ENCODE data around the gene LRRC61. TPM values are rescaled to one million over a fixed set of nuclear protein-coding genes. Genes with fewer than 3 reads are reported as not detected.

The LRRC61 gene
- total and polyA plus RNA-seq, 2 of the 13 experiments (the other 11 are each of a cell fraction or from before 2014, with no cell fraction given), result 33.0 to 34.8 TPM

GRCh38 chr7:150383710-150384397 is 60.7 kb downstream of the LRRC61 start (continued):
- peak in 1 of 2 experiments; percentile 67; a peak in 1 of 4 replicates for TF ChIP-seq REST (IDR thresholded peaks at IDR 0.05; ENCODE audit: borderline replicate concordance in 1 of 2, low read depth in 1 of 2, low read length in 2 of 2)
- no peak for TF ChIP-seq GLMP (CRISPR knock-in tag; IDR thresholded peaks at IDR 0.05; ENCODE audit: borderline replicate concordance)
- peak; percentile 90 for TF ChIP-seq SKI (IDR thresholded peaks at IDR 0.05; ENCODE audit: partially characterized antibody)
- 0 out of 2 replicates have a peak, but pooled peaks have one; percentile 79 for TF ChIP-seq PCBP1 (IDR thresholded peaks at IDR 0.05; ENCODE audit: borderline replicate concordance, low read depth, low read length)
- no peak for TF ChIP-seq ATF1 (CRISPR knock-in tag; IDR thresholded peaks at IDR 0.05)
- TF ChIP-seq ZNF747 (CRISPR knock-in tag; IDR thresholded peaks at IDR 0.05; ENCODE audit: borderline replicate concordance), result 0 out of 2 replicates have a peak, but pooled peaks have one; percentile 60
- TF ChIP-seq KDM3A (CRISPR knock-in tag; IDR thresholded peaks at IDR 0.05; ENCODE audit: low read depth), result 0 out of 2 replicates have a peak, but pooled peaks have one; percentile 34
- peak; percentile 89 for TF ChIP-seq DR1 (CRISPR knock-in tag; IDR thresholded peaks at IDR 0.05)
- peak; percentile 91; the same call in 1 of the 2 replicates for TF ChIP-seq REPIN1 (CRISPR knock-in tag; IDR thresholded peaks at IDR 0.05; ENCODE audit: borderline replicate concordance, low read depth)
- 0 out of 2 replicates have a peak, but pooled peaks have one; percentile 39 for TF ChIP-seq ZNF546 (CRISPR knock-in tag; conservative IDR thresholded peaks at IDR 0.05)
- TF ChIP-seq ATF5 (CRISPR knock-in tag; IDR thresholded peaks at IDR 0.05; ENCODE audit: low read depth), result no peak
- peak; percentile 65; the same call in 1 of the 2 replicates for TF ChIP-seq RXRB (CRISPR knock-in tag; IDR thresholded peaks at IDR 0.05; ENCODE audit: borderline replicate concordance)
- 0 out of 2 replicates have a peak, but pooled peaks have one; percentile 34 for TF ChIP-seq THAP7 (CRISPR knock-in tag; IDR thresholded peaks at IDR 0.05)
- TF ChIP-seq CHD2 (IDR thresholded peaks at IDR 0.05; ENCODE audit: low read depth, low read length), result peak; percentile 48; the same call in 1 of the 2 replicates
- TF ChIP-seq KDM5A (IDR thresholded peaks at IDR 0.05; ENCODE audit: borderline replicate concordance, low read length), result no peak
- TF ChIP-seq GABPB1 (CRISPR knock-in tag; IDR thresholded peaks at IDR 0.05), result peak; percentile 64
- TF ChIP-seq ZFP36 (IDR thresholded peaks at IDR 0.05; ENCODE audit: borderline replicate concordance, low read depth, low read length, partially characterized antibody), result peak; percentile 23
- TF ChIP-seq, protein P1, sequence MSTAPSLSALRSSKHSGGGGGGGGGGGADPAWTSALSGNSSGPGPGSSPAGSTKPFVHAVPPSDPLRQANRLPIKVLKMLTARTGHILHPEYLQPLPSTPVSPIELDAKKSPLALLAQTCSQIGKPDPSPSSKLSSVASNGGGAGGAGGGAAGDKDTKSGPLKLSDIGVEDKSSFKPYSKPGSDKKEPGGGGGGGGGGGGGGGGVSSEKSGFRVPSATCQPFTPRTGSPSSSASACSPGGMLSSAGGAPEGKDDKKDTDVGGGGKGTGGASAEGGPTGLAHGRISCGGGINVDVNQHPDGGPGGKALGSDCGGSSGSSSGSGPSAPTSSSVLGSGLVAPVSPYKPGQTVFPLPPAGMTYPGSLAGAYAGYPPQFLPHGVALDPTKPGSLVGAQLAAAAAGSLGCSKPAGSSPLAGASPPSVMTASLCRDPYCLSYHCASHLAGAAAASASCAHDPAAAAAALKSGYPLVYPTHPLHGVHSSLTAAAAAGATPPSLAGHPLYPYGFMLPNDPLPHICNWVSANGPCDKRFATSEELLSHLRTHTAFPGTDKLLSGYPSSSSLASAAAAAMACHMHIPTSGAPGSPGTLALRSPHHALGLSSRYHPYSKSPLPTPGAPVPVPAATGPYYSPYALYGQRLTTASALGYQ (CRISPR knock-in tag; IDR thresholded peaks at IDR 0.05), result peak; percentile 52; the same call in 1 of the 2 replicates
- peak; percentile 93 for TF ChIP-seq DRAP1 (CRISPR knock-in tag; IDR thresholded peaks at IDR 0.05)

Measured in HepG2 (cell line).